Activated effector memory CD4-positive, alpha-beta T cell treated with Interleukin-2 at 50 U/mL for 16 hours (primary cell): ENCODE data around the gene ESYT3.
"Not testable (repeated sequence)": the region's sequence is repeated elsewhere in the genome, so short reads cannot be mapped to it uniquely, and the experiment has no call there.

Source experiments
- DNase-seq: peaks from one replicate; pipeline ENCODE4 v3.0.0-alpha.2; 2020

Gene ESYT3

GRCh38 chr3:138461896-138462295, 27.5 kb downstream of the ESYT3 start:
- DNase-seq = no peak

DNA sequence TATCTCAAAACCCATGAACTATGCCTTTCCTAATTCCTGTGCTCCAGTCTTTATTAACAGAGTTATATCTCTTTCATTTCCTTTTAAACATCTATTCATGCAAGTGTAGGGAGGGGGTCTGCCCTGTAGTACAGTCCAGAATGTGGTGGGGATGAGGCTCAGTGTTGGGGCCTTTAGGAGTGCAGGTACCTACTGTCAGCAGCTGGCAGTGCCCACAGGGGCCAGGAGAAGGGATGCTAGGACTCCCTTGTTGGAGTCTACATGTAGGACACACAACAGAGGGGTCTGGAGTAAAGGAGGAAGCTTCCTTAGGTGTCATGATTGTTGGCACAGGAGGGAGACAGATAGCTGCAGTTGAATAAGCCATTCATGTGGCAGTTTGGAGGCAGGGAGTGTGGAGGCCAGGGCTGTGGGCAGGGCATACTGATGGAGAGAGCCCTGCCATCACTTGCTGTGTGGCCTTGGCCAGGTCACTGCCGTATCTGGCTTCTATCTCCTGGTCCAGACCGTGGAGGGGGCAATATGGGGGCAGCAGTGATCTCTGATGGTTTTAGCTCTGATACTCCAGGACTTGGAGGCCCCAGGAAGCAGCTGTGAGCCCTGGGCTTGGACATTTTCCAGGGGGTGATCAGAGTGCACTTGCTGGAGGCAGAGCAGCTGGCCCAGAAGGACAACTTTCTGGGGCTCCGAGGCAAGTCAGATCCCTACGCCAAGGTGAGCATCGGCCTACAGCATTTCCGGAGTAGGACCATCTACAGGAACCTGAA, 29.5 kb downstream of the ESYT3 start:
- DNase-seq = no peak

- no peak for DNase-seq
Measured at GRCh38 chr3:138464491-138464860, 30.1 kb downstream of the ESYT3 start.

DNA sequence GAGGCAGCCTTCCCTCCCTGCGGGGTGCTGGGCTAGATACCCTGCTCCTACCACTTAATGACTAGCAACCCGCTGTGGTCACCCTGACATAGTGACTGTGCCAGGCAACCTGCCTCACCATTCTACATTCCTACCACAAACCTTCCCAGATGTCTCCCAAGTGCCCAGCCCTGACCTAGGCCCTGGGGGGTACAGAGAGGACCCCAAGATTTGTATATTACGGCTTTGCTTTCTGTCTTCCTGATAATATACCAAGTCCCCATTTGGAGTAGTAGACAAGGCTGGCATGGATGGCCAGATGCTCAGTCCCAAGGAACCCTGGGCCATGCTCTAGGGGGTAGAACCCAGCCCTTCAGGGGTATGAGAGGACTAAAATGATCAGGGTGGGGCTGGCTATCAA, 31.0 kb downstream of the ESYT3 start:
- DNase-seq = no peak

- DNase-seq = no peak
Measured at GRCh38 chr3:138465925-138466324, 31.5 kb downstream of the ESYT3 start.

DNA sequence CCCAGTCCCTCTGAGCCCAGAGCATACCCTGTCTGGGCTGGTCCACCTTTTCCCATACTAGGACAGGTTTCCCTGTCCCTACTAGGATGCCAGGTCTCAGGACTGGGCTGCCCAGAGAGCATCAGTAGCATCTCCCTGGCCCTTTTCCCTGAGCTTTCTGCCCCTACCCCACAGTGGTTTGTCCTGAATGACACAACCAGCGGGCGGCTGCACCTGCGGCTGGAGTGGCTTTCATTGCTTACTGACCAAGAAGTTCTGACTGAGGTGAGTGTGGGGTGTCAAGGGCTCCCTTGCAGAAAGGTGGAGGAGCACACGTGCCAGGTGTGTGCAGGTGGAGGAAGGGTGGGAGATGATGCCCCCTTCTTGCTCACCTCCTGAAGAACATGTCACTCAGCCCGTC, 33.5 kb downstream of the ESYT3 start:
- DNase-seq = no peak

GRCh38 chr3:138468451-138468850, 34.0 kb downstream of the ESYT3 start:
- DNase-seq = no peak

DNA sequence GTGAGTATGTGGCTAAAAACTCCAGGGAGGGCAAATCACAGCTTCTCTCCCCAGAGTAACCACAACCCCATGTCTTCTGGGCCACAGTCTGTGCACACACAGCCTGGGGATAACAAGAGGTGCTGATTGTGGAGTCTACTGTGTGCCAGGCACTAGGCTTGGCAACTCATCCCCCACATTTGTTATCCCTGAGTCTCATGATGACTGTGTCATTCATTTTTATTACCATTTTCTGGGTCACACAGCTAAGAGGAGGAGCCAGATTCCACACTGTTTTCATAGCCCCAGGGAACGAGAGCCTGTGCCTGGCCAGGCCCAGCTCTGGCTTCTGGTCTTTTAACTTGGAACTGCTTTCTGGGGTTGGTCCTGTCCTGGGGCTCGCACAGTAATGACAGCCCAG, 34.5 kb downstream of the ESYT3 start:
- no peak for DNase-seq

DNA sequence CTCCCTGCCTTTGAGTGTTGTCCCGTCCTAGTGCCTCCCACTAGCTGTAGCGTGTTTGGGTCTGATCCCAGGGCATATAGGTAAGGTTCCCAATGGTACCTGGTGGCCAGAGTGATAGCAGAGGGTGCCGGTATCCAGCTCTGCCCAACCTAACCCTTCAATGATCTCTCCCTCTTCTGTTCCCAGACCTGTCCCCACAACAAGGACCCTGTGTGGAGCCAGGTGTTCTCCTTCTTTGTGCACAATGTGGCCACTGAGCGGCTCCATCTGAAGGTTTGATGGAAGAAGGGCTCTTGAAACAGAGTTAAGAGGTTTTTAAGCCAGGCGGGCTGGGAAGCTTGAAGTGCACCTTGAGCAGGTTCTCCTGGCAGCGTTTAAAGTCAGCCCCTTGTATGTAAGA, 35.5 kb downstream of the ESYT3 start:
- DNase-seq = no peak

DNA sequence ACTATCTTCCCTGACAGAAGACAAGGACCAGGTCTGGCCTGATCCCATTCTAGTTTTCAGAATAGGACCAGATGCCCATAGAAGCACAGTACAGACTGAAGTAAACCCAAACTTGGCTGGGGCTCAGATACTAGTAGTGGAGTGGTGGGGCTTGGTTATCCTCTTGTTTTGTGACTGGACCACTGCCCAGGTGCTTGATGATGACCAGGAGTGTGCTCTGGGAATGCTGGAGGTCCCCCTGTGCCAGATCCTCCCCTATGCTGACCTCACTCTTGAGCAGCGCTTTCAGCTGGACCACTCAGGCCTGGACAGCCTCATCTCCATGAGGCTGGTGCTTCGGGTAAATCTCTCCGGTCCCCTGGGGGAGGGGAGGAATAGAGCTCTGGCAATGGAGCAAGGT, 36.3 kb downstream of the ESYT3 start:
- DNase-seq = no peak

GRCh38 chr3:138471481-138471880, 37.1 kb downstream of the ESYT3 start:
- no peak for DNase-seq

- no peak for DNase-seq
Measured at GRCh38 chr3:138472141-138472825, 37.9 kb downstream of the ESYT3 start.

DNA sequence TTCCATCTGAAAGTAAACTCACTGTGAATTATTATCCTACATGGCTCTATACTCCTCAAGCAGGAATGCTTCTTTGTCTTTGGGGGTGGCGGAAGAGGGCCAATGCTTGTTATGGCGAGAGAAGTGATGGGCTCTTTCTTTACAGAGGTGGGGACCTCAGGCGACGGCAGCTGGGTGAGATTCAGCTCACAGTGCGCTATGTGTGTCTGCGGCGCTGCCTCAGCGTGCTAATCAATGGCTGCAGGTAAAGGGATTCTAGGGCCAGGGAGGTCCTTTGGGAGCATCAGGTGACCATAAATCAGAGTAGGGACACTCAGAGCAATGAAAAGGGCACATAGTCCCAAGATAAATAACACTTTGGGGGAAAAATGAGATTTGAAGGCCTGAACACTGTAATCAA, 39.0 kb downstream of the ESYT3 start:
- DNase-seq = no peak

GRCh38 chr3:138474163-138474562, 39.7 kb downstream of the ESYT3 start:
- DNase-seq = no peak

DNA sequence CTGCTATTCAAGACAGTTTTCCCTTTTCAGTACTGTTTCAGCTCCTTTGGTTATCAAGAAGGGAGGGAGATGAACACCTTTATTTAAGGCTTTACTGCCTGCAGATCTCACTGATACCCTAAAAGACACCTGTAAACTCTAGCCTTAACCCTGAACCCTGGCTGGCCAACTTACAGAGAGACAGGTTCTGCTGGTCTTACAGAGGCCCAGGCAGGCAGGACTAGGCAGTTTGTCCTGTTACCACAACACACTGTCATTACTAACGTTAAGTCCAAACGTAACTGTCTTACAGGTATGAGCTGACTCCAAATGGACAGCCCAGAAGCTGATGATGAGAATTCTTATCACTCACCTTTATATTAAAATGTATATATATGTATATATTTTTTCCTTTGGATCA, 42.1 kb downstream of the ESYT3 start:
- DNase-seq = no peak

GRCh38 chr3:138477120-138477519, 42.7 kb downstream of the ESYT3 start:
- no peak for DNase-seq

DNA sequence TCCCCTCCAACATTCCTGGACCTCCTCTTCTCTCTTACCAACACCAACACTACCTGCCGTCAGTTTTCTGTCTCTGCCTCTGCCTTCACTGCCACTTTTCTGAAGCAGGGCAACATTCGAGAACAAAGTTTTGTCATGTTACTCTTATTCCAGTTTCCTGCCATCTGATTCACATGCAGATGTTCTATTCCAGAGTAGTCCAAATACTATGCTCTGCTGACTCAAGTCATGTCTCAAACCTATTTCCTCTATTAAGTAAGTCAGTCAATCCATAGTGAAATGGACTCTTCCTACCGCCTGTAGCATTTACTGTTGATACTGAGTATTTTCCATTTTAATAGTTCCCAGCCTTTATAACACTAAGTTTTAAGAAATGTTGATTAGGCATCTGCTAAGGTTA, 43.4 kb downstream of the ESYT3 start:
- DNase-seq = no peak

- no peak for DNase-seq
Measured at GRCh38 chr3:138479438-138479863, 45.0 kb downstream of the ESYT3 start.

- not testable (repeated sequence) for DNase-seq
Measured at GRCh38 chr3:138484672-138485071, 50.3 kb downstream of the ESYT3 start.

- DNase-seq = not testable (repeated sequence)
Measured at GRCh38 chr3:138486580-138486979, 52.2 kb downstream of the ESYT3 start.

- DNase-seq = no peak
Measured at GRCh38 chr3:138491971-138492370, 57.6 kb downstream of the ESYT3 start.

- DNase-seq = no peak
Measured at GRCh38 chr3:138492980-138493675, 58.7 kb downstream of the ESYT3 start.

DNA sequence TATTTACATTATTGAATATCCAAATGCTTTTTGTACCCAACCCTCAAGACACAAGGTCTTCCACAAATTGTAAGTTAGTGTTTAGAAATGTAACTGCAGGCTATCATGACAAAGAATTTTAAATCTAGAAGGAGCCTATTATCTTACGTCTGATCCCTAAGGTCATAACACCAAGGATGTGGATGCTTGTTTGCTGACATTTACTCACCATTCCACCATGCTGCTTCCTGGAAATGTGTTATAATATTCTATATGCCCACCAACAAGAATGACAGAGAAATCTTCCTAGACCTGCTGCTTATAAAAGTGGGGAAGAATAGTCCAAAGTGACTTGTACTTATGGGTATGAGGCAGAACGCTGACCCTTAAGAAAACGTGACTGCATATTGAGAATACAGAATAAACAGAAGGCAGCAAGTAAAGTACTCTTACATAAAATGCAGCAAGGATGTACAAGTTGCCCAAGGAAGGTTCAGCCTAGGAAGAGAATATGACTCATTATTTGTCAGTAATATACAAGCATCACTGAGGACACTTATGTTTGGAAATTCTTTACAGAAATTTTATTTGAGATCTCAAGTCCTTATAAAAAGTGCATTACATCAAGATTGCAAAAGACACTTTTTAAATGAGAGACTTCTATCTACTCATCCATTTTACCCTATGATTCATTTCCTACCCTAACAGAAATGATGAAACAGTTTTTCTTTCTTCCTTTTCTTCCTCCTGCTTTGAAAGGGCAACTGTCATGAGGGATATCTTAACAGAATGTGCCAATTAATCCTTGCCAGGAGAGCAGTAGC, 59.6 kb downstream of the ESYT3 start:
- no peak for DNase-seq
